DMS 273 (cell line): ENCODE measurements around the gene ABCA5.
"Not testable (repeated sequence)": the region's sequence is repeated elsewhere in the genome, so short reads cannot be mapped to it uniquely, and the experiment has no call there.

Source experiments
- DNase-seq: peaks from one replicate; lab custom pipeline; 2025; ENCODE audit not compliant: unreplicated experiment; lab: John Stamatoyannopoulos, UW

ABCA5 gene

GRCh38 chr17:69222707-69223258, 104.2 kb downstream of the ABCA5 start:
- DNase-seq, result no peak

GRCh38 chr17:69220098-69220497, 106.8 kb downstream of the ABCA5 start:
- no peak for DNase-seq

GRCh38 chr17:69218986-69219385, 107.9 kb downstream of the ABCA5 start:
- DNase-seq, result no peak

GRCh38 chr17:69213059-69213813, 113.7 kb downstream of the ABCA5 start:
- DNase-seq, result no peak

GRCh38 chr17:69208640-69209039, 118.3 kb downstream of the ABCA5 start:
- DNase-seq, result no peak

- DNase-seq, result no peak
Measured at GRCh38 chr17:69207151-69207550, 119.8 kb downstream of the ABCA5 start.

GRCh38 chr17:69198238-69198637, 128.7 kb downstream of the ABCA5 start:
- DNase-seq, result no peak

- DNase-seq, result not testable (repeated sequence)
Measured at GRCh38 chr17:69196105-69196653, 130.8 kb downstream of the ABCA5 start.
